ENCODE results near the gene COL9A3. TPM values are rescaled to one million over a fixed set of nuclear protein-coding genes. Genes with fewer than 3 reads are reported as not detected.

Gene COL9A3
- total RNA-seq, 1 experiment from 2014 or later = 150 TPM

DNA sequence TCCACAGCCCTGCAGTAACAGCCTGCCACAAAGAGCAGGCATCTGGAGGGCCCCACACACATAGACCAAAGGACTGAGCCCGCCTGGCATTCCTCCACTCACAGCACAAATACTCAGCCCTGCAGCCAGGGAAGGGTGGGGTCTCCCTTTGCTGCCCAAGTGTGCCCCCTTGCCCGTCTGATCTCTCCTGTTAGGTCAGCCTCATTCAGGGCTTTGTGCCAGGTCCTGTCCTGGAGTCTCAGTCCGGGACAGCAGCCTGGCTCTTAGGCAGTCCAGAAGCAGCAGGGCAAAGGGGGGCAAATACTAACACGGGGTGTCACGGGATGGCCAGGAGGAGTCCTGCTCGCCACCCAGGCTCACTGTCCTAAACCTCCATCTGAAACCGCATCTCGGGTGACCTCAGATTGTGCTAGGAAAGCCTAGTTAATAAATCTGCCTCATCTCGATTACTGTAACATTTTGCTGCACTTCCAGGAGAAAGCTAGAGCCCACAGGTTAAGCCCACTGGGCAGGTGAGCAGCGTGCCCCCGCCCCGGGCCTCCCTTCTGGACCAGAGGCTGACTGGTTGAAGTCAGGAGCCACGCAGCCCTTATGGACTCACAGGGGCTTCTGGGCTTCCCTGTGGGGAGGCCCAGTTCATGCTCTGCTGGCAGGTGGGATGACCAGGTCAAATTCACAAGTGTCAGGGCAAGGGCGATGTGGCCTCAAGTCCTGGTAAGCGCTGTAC lies 15.4 kb upstream of the COL9A3 start:
- no peak overlapping the region for H4K5ac ChIP-seq (ENCODE audit: insufficient read length, low read depth, low read length)
- no peak overlapping the region for H2BK20ac ChIP-seq (ENCODE audit: low read depth, low read length, poor library complexity, severe bottlenecking)
- H3K79me2 ChIP-seq (ENCODE audit: insufficient read depth, low read length) = no peaks in the 10 kb centered on the region
- no peak overlapping the region for H3K4me2 ChIP-seq (ENCODE audit: insufficient read depth, insufficient read length, low read length)
- no peak overlapping the region for H3K27ac ChIP-seq (ENCODE audit: insufficient read length, low read depth, low read length)
- no peaks in the 10 kb centered on the region for H3K9me3 ChIP-seq (ENCODE audit: control insufficient read depth, low read depth, low read length)
- H3K4me3 Mint-ChIP-seq = no peak overlapping the region
- no peak overlapping the region for H2BK12ac ChIP-seq (ENCODE audit: insufficient read length, low read depth, low read length)
- DNase-seq = no peak
- no peak overlapping the region for H2AFZ ChIP-seq (ENCODE audit: low read length)
- WGBS (ENCODE audit: extremely low coverage, insufficient read length, low lambda C conversion rate) = no CpG with 5 or more reads among the region's 15 CpGs
- H2BK5ac ChIP-seq (ENCODE audit: insufficient read length, low read length) = no peak overlapping the region
- H3K4me1 Mint-ChIP-seq = peaks cover 14 to 15% of the 10 kb centered on the region in 2 experiments
- no peak overlapping the region for H4K8ac ChIP-seq (replicated peaks; ENCODE audit: insufficient read length, low read depth, low read length)
- peaks cover 15 to 38% (median 34%) of the 10 kb centered on the region in 3 experiments for H3K36me3 Mint-ChIP-seq (ENCODE audit: insufficient read depth in 1 of 3, low read depth in 3 of 3)
- peak overlapping the region in 1 of 3 experiments; percentile 70; a peak in 2 of 7 replicates for H3K27ac Mint-ChIP-seq
- H3K4me1 ChIP-seq (ENCODE audit: insufficient read depth, low read length) = no peaks in the 10 kb centered on the region
- TF ChIP-seq, protein P1, sequence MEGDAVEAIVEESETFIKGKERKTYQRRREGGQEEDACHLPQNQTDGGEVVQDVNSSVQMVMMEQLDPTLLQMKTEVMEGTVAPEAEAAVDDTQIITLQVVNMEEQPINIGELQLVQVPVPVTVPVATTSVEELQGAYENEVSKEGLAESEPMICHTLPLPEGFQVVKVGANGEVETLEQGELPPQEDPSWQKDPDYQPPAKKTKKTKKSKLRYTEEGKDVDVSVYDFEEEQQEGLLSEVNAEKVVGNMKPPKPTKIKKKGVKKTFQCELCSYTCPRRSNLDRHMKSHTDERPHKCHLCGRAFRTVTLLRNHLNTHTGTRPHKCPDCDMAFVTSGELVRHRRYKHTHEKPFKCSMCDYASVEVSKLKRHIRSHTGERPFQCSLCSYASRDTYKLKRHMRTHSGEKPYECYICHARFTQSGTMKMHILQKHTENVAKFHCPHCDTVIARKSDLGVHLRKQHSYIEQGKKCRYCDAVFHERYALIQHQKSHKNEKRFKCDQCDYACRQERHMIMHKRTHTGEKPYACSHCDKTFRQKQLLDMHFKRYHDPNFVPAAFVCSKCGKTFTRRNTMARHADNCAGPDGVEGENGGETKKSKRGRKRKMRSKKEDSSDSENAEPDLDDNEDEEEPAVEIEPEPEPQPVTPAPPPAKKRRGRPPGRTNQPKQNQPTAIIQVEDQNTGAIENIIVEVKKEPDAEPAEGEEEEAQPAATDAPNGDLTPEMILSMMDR (conservative IDR thresholded peaks at IDR 0.05) = no peak
- no peaks in the 10 kb centered on the region for H4K20me1 ChIP-seq (ENCODE audit: control insufficient read depth, insufficient read depth, insufficient read length)
- no peak overlapping the region for H3T11ph ChIP-seq (ENCODE audit: low read length)
- no peak overlapping the region for H2BK15ac ChIP-seq (ENCODE audit: low read depth, low read length)
- no peak overlapping the region for H3K23ac ChIP-seq (ENCODE audit: insufficient read length, low read depth, low read length)
- no peak overlapping the region for H3K14ac ChIP-seq (ENCODE audit: insufficient read depth, low read length)
- no peak overlapping the region for H3K9ac ChIP-seq (ENCODE audit: extremely low read depth, insufficient read length, low read length)
- no peak overlapping the region for H4K91ac ChIP-seq (ENCODE audit: insufficient read length, low read depth, low read length)
- no peak overlapping the region for H2AK5ac ChIP-seq (ENCODE audit: insufficient read length, low read length)
- H3K27me3 ChIP-seq (ENCODE audit: insufficient read depth, low read length) = no peaks in the 10 kb centered on the region
- H3K4ac ChIP-seq (ENCODE audit: low read depth, low read length) = no peak overlapping the region
- H3K18ac ChIP-seq (ENCODE audit: insufficient read length, low read depth, low read length) = no peak overlapping the region
- no peaks in the 10 kb centered on the region for H3K9me3 Mint-ChIP-seq
- no peaks in the 10 kb centered on the region for H3K79me1 ChIP-seq (ENCODE audit: insufficient read depth, low read depth, low read length, poor library complexity, severe bottlenecking)
- no peak overlapping the region for H3K56ac ChIP-seq (ENCODE audit: insufficient read length, low read depth, low read length)
- no peak overlapping the region for H2BK120ac ChIP-seq (ENCODE audit: low read depth, low read length, poor library complexity, severe bottlenecking)
- peaks cover 4% of the 10 kb centered on the region for H3K23me2 ChIP-seq (ENCODE audit: insufficient read length, low read depth, low read length, poor library complexity, severe bottlenecking)
- H3K27me3 Mint-ChIP-seq (ENCODE audit: low read depth) = peaks cover 19% of the 10 kb centered on the region

Measured in H9 (cell line).